ENCODE measurements around the gene RNF130. TPM values are rescaled to one million over a fixed set of nuclear protein-coding genes. Genes with fewer than 3 reads are reported as not detected.

Gene RNF130
- total RNA-seq, 1 donor from 2014 or later = 29.8 TPM

DNA sequence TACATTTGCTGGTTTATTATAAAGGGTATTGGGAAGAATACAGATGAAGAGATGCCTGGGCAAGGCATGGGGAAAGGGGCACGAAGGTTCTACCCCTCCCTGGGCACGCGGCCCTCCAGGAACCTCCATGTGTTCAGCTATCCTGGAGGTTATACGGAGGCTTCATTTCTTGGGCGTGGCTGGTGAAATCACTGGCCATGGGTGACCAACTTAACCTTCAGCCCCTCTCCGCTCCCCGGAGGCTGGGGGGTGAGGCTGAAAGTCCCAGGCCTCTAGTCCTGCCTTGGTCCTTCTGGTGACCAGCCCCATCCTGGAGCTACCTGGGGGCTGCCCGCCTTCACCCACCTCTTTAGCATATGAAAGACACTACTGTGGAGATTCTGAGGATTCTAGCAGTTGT, 17.0 kb upstream of the RNF130 start:
- Histone ChIP-seq H4K20me1 (ENCODE audit: insufficient read depth, low read length) (no peaks in the 10 kb centered on the region), H3K9me3 (ENCODE audit: insufficient read depth, low read depth, low read length) (no peaks in the 10 kb centered on the region), H3K36me3 (ENCODE audit: insufficient read depth, low read length) (no peaks in the 10 kb centered on the region), H3K27ac (ENCODE audit: low read depth, low read length) (no peak overlapping the region), H3K4me2 (ENCODE audit: low read length) (no peak overlapping the region), H3K79me2 (ENCODE audit: insufficient read depth, low read length) (no peaks in the 10 kb centered on the region), H3K27me3 (ENCODE audit: insufficient read depth, low read length) (no peaks in the 10 kb centered on the region), H3K4me3 (ENCODE audit: insufficient read depth, low read depth, low read length) (no peak overlapping the region), H2AFZ (ENCODE audit: low read depth, low read length) (no peak overlapping the region), H3K4me1 (ENCODE audit: insufficient read depth, low read length) (no peaks in the 10 kb centered on the region), H3K9ac (ENCODE audit: low read length) (no peak overlapping the region)
- no peak overlapping the region for H3K27ac Mint-ChIP-seq (ENCODE audit: unreplicated experiment)
- FAIRE-seq (no peak), DNase-seq (ENCODE audit: low read depth) (no peak)
- no peak overlapping the region for H3K4me3 Mint-ChIP-seq (ENCODE audit: unreplicated experiment)
- peaks cover 2% of the 10 kb centered on the region for H3K36me3 Mint-ChIP-seq (ENCODE audit: low read depth, unreplicated experiment)
- H3K4me1 Mint-ChIP-seq (ENCODE audit: low read depth, unreplicated experiment) = peaks cover 3% of the 10 kb centered on the region
- TF ChIP-seq EZH2 (IDR thresholded peaks at IDR 0.05; ENCODE audit: insufficient read depth, low read length) = no peak
- TF ChIP-seq, protein P1, sequence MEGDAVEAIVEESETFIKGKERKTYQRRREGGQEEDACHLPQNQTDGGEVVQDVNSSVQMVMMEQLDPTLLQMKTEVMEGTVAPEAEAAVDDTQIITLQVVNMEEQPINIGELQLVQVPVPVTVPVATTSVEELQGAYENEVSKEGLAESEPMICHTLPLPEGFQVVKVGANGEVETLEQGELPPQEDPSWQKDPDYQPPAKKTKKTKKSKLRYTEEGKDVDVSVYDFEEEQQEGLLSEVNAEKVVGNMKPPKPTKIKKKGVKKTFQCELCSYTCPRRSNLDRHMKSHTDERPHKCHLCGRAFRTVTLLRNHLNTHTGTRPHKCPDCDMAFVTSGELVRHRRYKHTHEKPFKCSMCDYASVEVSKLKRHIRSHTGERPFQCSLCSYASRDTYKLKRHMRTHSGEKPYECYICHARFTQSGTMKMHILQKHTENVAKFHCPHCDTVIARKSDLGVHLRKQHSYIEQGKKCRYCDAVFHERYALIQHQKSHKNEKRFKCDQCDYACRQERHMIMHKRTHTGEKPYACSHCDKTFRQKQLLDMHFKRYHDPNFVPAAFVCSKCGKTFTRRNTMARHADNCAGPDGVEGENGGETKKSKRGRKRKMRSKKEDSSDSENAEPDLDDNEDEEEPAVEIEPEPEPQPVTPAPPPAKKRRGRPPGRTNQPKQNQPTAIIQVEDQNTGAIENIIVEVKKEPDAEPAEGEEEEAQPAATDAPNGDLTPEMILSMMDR (IDR thresholded peaks at IDR 0.05; ENCODE audit: insufficient read depth, low read depth, low read length) = no peak
- peaks cover 3% of the 10 kb centered on the region for H3K27me3 Mint-ChIP-seq (ENCODE audit: low read depth, unreplicated experiment)
- no peaks in the 10 kb centered on the region for H3K9me3 Mint-ChIP-seq (ENCODE audit: unreplicated experiment)

DNA sequence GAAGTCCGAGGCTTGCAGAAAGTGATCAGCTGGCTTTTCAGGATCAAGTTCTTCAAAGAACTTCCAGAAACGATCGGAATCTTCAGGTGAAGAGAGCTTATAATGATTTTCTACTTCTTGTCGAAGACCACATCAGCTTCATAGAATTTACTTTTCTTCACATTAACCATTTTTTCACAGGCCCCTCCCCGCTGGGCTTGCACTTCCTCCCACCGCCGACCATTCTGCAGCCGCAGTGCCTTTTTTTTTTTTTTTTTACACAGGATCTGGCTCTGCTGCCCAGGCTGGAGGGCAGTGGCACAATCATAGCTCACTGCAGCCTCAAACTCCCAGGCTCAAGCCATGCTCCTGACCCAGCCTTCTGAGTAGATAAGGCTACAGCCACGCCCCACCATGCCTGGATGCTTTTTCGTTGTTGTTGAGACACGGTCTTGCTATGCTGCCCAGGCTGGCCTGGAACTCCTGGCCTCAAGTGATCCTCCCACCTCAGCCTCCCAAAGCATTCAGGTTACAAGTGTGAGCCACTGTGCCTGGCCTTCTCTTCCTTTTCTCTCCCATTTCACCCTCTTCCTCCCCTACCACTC, 15.3 kb upstream of the RNF130 start:
- Mint-ChIP-seq H3K27ac (ENCODE audit: unreplicated experiment) (no peak overlapping the region), H3K4me1 (ENCODE audit: low read depth, unreplicated experiment) (peaks cover 3% of the 10 kb centered on the region), H3K4me3 (ENCODE audit: unreplicated experiment) (no peak overlapping the region), H3K36me3 (ENCODE audit: low read depth, unreplicated experiment) (peaks cover 2% of the 10 kb centered on the region), H3K27me3 (ENCODE audit: low read depth, unreplicated experiment) (peaks cover 5% of the 10 kb centered on the region), H3K9me3 (ENCODE audit: unreplicated experiment) (no peaks in the 10 kb centered on the region)
- H3K9me3 ChIP-seq (ENCODE audit: insufficient read depth, low read depth, low read length) = no peaks in the 10 kb centered on the region
- no peaks in the 10 kb centered on the region for H4K20me1 ChIP-seq (ENCODE audit: insufficient read depth, low read length)
- H3K4me2 ChIP-seq (ENCODE audit: low read length) = no peak overlapping the region
- no peaks in the 10 kb centered on the region for H3K79me2 ChIP-seq (ENCODE audit: insufficient read depth, low read length)
- no peak overlapping the region for H2AFZ ChIP-seq (ENCODE audit: low read depth, low read length)
- H3K27ac ChIP-seq (ENCODE audit: low read depth, low read length) = no peak overlapping the region
- no peak for TF ChIP-seq EZH2 (IDR thresholded peaks at IDR 0.05; ENCODE audit: insufficient read depth, low read length)
- TF ChIP-seq, protein P1 (IDR thresholded peaks at IDR 0.05; ENCODE audit: insufficient read depth, low read depth, low read length) = no peak
- no peaks in the 10 kb centered on the region for H3K27me3 ChIP-seq (ENCODE audit: insufficient read depth, low read length)
- no peaks in the 10 kb centered on the region for H3K36me3 ChIP-seq (ENCODE audit: insufficient read depth, low read length)
- no peak overlapping the region for H3K4me3 ChIP-seq (ENCODE audit: insufficient read depth, low read depth, low read length)
- no peak for DNase-seq (ENCODE audit: low read depth)
- H3K4me1 ChIP-seq (ENCODE audit: insufficient read depth, low read length) = no peaks in the 10 kb centered on the region
- H3K9ac ChIP-seq (ENCODE audit: low read length) = no peak overlapping the region
- no peak for FAIRE-seq

DNA sequence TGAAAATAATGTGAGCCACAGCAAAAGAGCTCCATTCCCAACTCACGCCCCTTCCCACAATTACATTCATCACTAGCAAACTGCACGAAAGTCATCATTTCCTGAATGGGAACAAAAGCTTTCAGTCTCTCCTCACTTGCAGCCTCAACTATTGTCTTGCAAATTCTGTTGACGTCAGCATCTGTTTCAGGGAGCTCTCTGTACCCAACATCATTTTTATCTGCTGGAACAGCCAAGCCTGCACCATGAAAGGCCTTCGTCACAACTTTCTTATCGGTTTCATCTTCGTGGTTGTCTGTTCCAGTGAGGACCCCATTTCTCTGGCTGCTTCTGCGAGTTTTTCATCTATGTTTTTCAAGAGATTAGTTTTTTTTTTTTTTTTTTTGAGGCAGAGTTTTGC, 14.3 kb upstream of the RNF130 start:
- Mint-ChIP-seq H3K27me3 (ENCODE audit: low read depth, unreplicated experiment) (peaks cover 7% of the 10 kb centered on the region), H3K4me1 (ENCODE audit: low read depth, unreplicated experiment) (peaks cover 3% of the 10 kb centered on the region), H3K9me3 (ENCODE audit: unreplicated experiment) (no peaks in the 10 kb centered on the region), H3K27ac (ENCODE audit: unreplicated experiment) (no peak overlapping the region), H3K4me3 (ENCODE audit: unreplicated experiment) (no peak overlapping the region), H3K36me3 (ENCODE audit: low read depth, unreplicated experiment) (peaks cover 2% of the 10 kb centered on the region)
- H2AFZ ChIP-seq (ENCODE audit: low read depth, low read length) = no peak overlapping the region
- no peak overlapping the region for H3K4me3 ChIP-seq (ENCODE audit: insufficient read depth, low read depth, low read length)
- H3K27me3 ChIP-seq (ENCODE audit: insufficient read depth, low read length) = no peaks in the 10 kb centered on the region
- no peaks in the 10 kb centered on the region for H3K9me3 ChIP-seq (ENCODE audit: insufficient read depth, low read depth, low read length)
- no peaks in the 10 kb centered on the region for H3K4me1 ChIP-seq (ENCODE audit: insufficient read depth, low read length)
- no peaks in the 10 kb centered on the region for H4K20me1 ChIP-seq (ENCODE audit: insufficient read depth, low read length)
- peak; percentile 22 for DNase-seq (ENCODE audit: low read depth)
- TF ChIP-seq EZH2 (IDR thresholded peaks at IDR 0.05; ENCODE audit: insufficient read depth, low read length) = no peak
- TF ChIP-seq, protein P1 (IDR thresholded peaks at IDR 0.05; ENCODE audit: insufficient read depth, low read depth, low read length) = no peak
- no peaks in the 10 kb centered on the region for H3K79me2 ChIP-seq (ENCODE audit: insufficient read depth, low read length)
- H3K4me2 ChIP-seq (ENCODE audit: low read length) = no peak overlapping the region
- H3K9ac ChIP-seq (ENCODE audit: low read length) = no peak overlapping the region
- no peak for FAIRE-seq
- no peaks in the 10 kb centered on the region for H3K36me3 ChIP-seq (ENCODE audit: insufficient read depth, low read length)
- no peak overlapping the region for H3K27ac ChIP-seq (ENCODE audit: low read depth, low read length)

Measured in astrocyte (in vitro differentiated cells and primary cell).